H1 (cell line): ENCODE measurements around the gene CTSH. TPM values are rescaled to one million over a fixed set of nuclear protein-coding genes. Genes with fewer than 3 reads are reported as not detected.

ENCODE experiments used
- CTCF ChIA-PET: fragments of 300-600 bp; sonication (Branson Sonifier 250); formaldehyde crosslinking; loops from one replicate; lab custom pipeline; 2021; ENCODE audit not compliant: partially characterized antibody; lab: Charles Lee
- POLR2A ChIA-PET: fragments of 300-600 bp; sonication (Branson Sonifier 250); formaldehyde crosslinking; loops from one replicate; lab custom pipeline; 2021; ENCODE audit warnings: inconsistent platforms; ENCODE audit not compliant: partially characterized antibody; lab: Charles Lee
- DNase-seq, 2 experiments: peaks; one replicate each; pipeline versions ENCODE4 v3.0.0 to v3.0.0-alpha.2; 2010 to 2022; ENCODE audit warnings: low spot score in 2 of 2, low read depth in 1 of 2, mixed read lengths in 1 of 2
- FAIRE-seq: peaks from 2 replicates; lab custom pipeline; 2011; peaks lifted over from hg19 to GRCh38; lab: Jason Lieb, UNC
- H2AFZ ChIP-seq: 2 replicates; pipeline ENCODE4 v1.8.1; 2012; ENCODE audit warnings: low read length, inconsistent platforms
- H2AK5ac ChIP-seq: 2 replicates; pipeline ENCODE4 v1.6.1; 2013; ENCODE audit warnings: low read depth, low read length
- H2BK120ac ChIP-seq: replicated peaks from 2 replicates; pipeline ENCODE3; 2013; ENCODE audit warnings: low read depth, low read length, inconsistent platforms
- H2BK12ac ChIP-seq: 2 replicates; pipeline ENCODE4 v1.6.1; 2013; ENCODE audit warnings: low read depth, low read length
- H2BK15ac ChIP-seq: 2 replicates; pipeline ENCODE4 v1.6.1; 2013; ENCODE audit warnings: low read length
- H2BK20ac ChIP-seq: 2 replicates; pipeline ENCODE4 v1.6.1; 2013; ENCODE audit warnings: low read length
- H2BK5ac ChIP-seq: 2 replicates; pipeline ENCODE4 v1.6.1; 2013; ENCODE audit warnings: low read depth, low read length
- H3K14ac ChIP-seq: 2 replicates; pipeline ENCODE4 v1.6.1; 2013; ENCODE audit warnings: inconsistent platforms; ENCODE audit not compliant: insufficient read length
- H3K18ac ChIP-seq: 2 replicates; pipeline ENCODE4 v1.6.1; 2013; ENCODE audit warnings: low read length; ENCODE audit errors: extremely low read depth
- H3K23ac ChIP-seq: 2 replicates; pipeline ENCODE4 v1.6.1; 2013; ENCODE audit warnings: inconsistent platforms; ENCODE audit not compliant: insufficient read length
- H3K23me2 ChIP-seq: 2 replicates; pipeline ENCODE4 v1.6.1; 2013; ENCODE audit warnings: low read depth, low read length
- H3K27ac ChIP-seq: 2 replicates; pipeline ENCODE4 v1.6.1; 2011; ENCODE audit warnings: low read depth, low read length, inconsistent platforms
- H3K27me3 ChIP-seq, 4 experiments: replicated peaks in 1 of 4; 1 replicate in 1 of 4; 2 replicates in 3 of 4; pipeline versions ENCODE4 v1.6.1 to v1.8.1; 2011 to 2013; ENCODE audit warnings: low read length in 3 of 4, mild to moderate bottlenecking in 3 of 4, inconsistent platforms in 2 of 4, mixed read lengths in 2 of 4, moderate library complexity in 1 of 4; ENCODE audit not compliant: control insufficient read depth in 3 of 4, insufficient read depth in 3 of 4; ENCODE audit errors: extremely low read depth in 1 of 4
- H3K36me3 ChIP-seq, 4 experiments: 2 replicates each; pipeline versions ENCODE4 v1.6.1 to v1.8.1; 2011 to 2013; ENCODE audit warnings: mild to moderate bottlenecking in 4 of 4, low read length in 3 of 4, moderate library complexity in 2 of 4, control low read depth in 1 of 4, inconsistent platforms in 1 of 4; ENCODE audit not compliant: insufficient read depth in 4 of 4, control insufficient read depth in 2 of 4
- H3K4ac ChIP-seq: replicated peaks from 2 replicates; pipeline ENCODE3; 2013; ENCODE audit warnings: low read length, low read depth, mixed read lengths, inconsistent platforms; ENCODE audit not compliant: insufficient read length
- H3K4me1 ChIP-seq, 4 experiments: replicated peaks in 1 of 4; 1 replicate in 1 of 4; 2 replicates in 3 of 4; pipeline versions ENCODE4 v1.6.1 to v1.8.1; 2011 to 2013; ENCODE audit warnings: low read length in 3 of 4, inconsistent platforms in 2 of 4, mixed read lengths in 1 of 4; ENCODE audit not compliant: insufficient read depth in 4 of 4, control insufficient read depth in 3 of 4
- H3K4me2 ChIP-seq, 2 experiments: 2 replicates each; pipeline versions ENCODE4 v1.6.1 to v1.8.1; 2011 to 2013; ENCODE audit warnings: low read depth in 2 of 2, low read length in 2 of 2, control low read depth in 1 of 2, inconsistent platforms in 1 of 2, mild to moderate bottlenecking in 1 of 2; ENCODE audit not compliant: insufficient read depth in 1 of 2
- H3K4me3 ChIP-seq, 4 experiments: fragments of 200-600, 300-600 bp in 1 of 4; sonication (generic), shearing (Covaris generic), sonication (Bioruptor Twin) in 1 of 4; 2 replicates each; pipeline versions ENCODE4 v1.5.1 to v1.8.1; 2011 to 2016; ENCODE audit warnings: low read length in 4 of 4, low read depth in 3 of 4, control low read depth in 2 of 4, inconsistent platforms in 2 of 4, mild to moderate bottlenecking in 2 of 4, mixed read lengths in 1 of 4, moderate library complexity in 1 of 4; ENCODE audit not compliant: insufficient read depth in 2 of 4; ENCODE audit errors: extremely low read depth in 1 of 4
- H3K56ac ChIP-seq: replicated peaks from 2 replicates; pipeline ENCODE3; 2013; ENCODE audit warnings: low read depth, mild to moderate bottlenecking, mixed read lengths, low read length, inconsistent platforms; ENCODE audit not compliant: insufficient read length
- H3K79me1 ChIP-seq: 2 replicates; pipeline ENCODE4 v1.6.1; 2013; ENCODE audit warnings: low read depth, low read length, control low read depth
- H3K79me2 ChIP-seq, 2 experiments: 2 replicates each; pipeline versions ENCODE4 v1.6.1 to v1.8.1; 2012 to 2013; ENCODE audit warnings: low read length in 2 of 2, mild to moderate bottlenecking in 2 of 2, inconsistent platforms in 1 of 2; ENCODE audit not compliant: insufficient read depth in 2 of 2, control insufficient read depth in 1 of 2
- H3K9ac ChIP-seq, 4 experiments: replicated peaks in 1 of 4; 1 replicate in 1 of 4; 2 replicates in 3 of 4; pipeline versions ENCODE4 v1.6.1 to v1.8.1; 2011 to 2013; ENCODE audit warnings: low read depth in 3 of 4, low read length in 3 of 4, control low read depth in 2 of 4, mild to moderate bottlenecking in 2 of 4, moderate library complexity in 2 of 4, inconsistent platforms in 1 of 4; ENCODE audit errors: extremely low read depth in 1 of 4
- H3K9me3 ChIP-seq, 2 experiments: 2 replicates each; pipeline versions ENCODE4 v1.6.1 to v1.8.1; 2012 to 2013; ENCODE audit warnings: mild to moderate bottlenecking in 2 of 2, moderate library complexity in 2 of 2, control low read depth in 1 of 2, inconsistent platforms in 1 of 2, low read depth in 1 of 2, low read length in 1 of 2, mixed read lengths in 1 of 2; ENCODE audit not compliant: insufficient read depth in 2 of 2
- H4K20me1 ChIP-seq, 2 experiments: replicated peaks in 1 of 2; 2 replicates each; pipeline versions ENCODE3 to v1.8.1; 2011 to 2013; ENCODE audit warnings: inconsistent platforms in 2 of 2, low read length in 2 of 2, mild to moderate bottlenecking in 1 of 2; ENCODE audit not compliant: insufficient read depth in 2 of 2, control insufficient read depth in 1 of 2
- H4K5ac ChIP-seq: 2 replicates; pipeline ENCODE4 v1.6.1; 2013; ENCODE audit warnings: low read length, low read depth, mixed read lengths, inconsistent platforms; ENCODE audit not compliant: insufficient read length
- H4K8ac ChIP-seq: 2 replicates; pipeline ENCODE4 v1.8.0; 2013; ENCODE audit warnings: mild to moderate bottlenecking, moderate library complexity, low read length, inconsistent platforms; ENCODE audit not compliant: insufficient read depth; ENCODE audit errors: extremely low read depth
- H4K91ac ChIP-seq: replicated peaks from 2 replicates; pipeline ENCODE3; 2013; ENCODE audit warnings: low read length, mixed read lengths, inconsistent platforms; ENCODE audit not compliant: insufficient read length
- BCL11A ChIP-seq, 2 experiments: IDR thresholded peaks; one replicate each; pipeline ENCODE4 v1.6.1; 2011; ENCODE audit warnings: low read depth in 2 of 2, low read length in 2 of 2, mild to moderate bottlenecking in 2 of 2
- CBX5 ChIP-seq: fragments of 300-800, 300-1000 bp; sonication (generic); IDR thresholded peaks from 2 replicates; pipeline ENCODE4 v1.7.1; 2016; ENCODE audit warnings: antibody characterized with exemption, low read length, low read depth
- GTF2F1 ChIP-seq: IDR thresholded peaks from 2 replicates; pipeline ENCODE4 v1.6.1; 2012; ENCODE audit warnings: low read depth, low read length, improper control_type of control experiment, borderline replicate concordance
- RXRA ChIP-seq: IDR thresholded peaks from 2 replicates; pipeline ENCODE4 v1.6.1; 2011; ENCODE audit warnings: low read depth, mild to moderate bottlenecking, low read length, moderate library complexity; ENCODE audit not compliant: insufficient read depth
- WGBS, 2 experiments: shearing (Covaris generic) in 1 of 2; methylation state at CpG; one replicate each; pipeline versions ENCODE4 v1.1.6 to v1.1.7; 2013 to 2015; ENCODE audit warnings: low lambda C conversion rate in 2 of 2, mixed read lengths in 2 of 2, inconsistent platforms in 1 of 2, low coverage in 1 of 2, missing lambda C conversion rate in 1 of 2; ENCODE audit not compliant: insufficient replicate concordance in 2 of 2, insufficient coverage in 1 of 2, insufficient read length in 1 of 2; ENCODE audit errors: extremely low coverage in 1 of 2, missing lambda C conversion rate in 1 of 2; 5-methylcytosine and 5-hydroxymethylcytosine counted together
- polyA plus RNA-seq, 7 experiments: library from polyadenylated mRNA; depleted of rRNA in 3 of 7; stranded (reverse) in 5 of 7; unstranded in 2 of 7; fragments of >200 nt in 5 of 7; fragments of 200-250 nt in 2 of 7; gene quantifications; 1 replicate in 5 of 7; 2 replicates in 1 of 7; 4 replicates in 1 of 7; pipeline versions ENCODE4 v1.2.1 to v1.2.3, GENCODE V29; 2011 to 2013; ENCODE audit warnings: missing spikeins in 2 of 7, mixed read lengths in 2 of 7
- total RNA-seq: library from RNA; stranded (reverse); fragmentation: NEBNext Ultra II Directional; extraction: Animal tissue kit (Norgen Biotek cat#: 25700); gene quantifications from 2 replicates; pipeline ENCODE4 v1.2.1, GENCODE V29; 2021
- TF ChIP-seq, protein P1 (sequence below): IDR thresholded peaks from 2 replicates; pipeline ENCODE4 v1.6.1; 2011; ENCODE audit warnings: low read length, improper control_type of control experiment
- TF ChIP-seq, protein P2 (sequence below): IDR thresholded peaks from 2 replicates; pipeline ENCODE4 v1.6.1; 2012; ENCODE audit warnings: low read length, inconsistent platforms

Gene CTSH
- total and polyA plus RNA-seq, 2 of the 8 experiments (the other 6 are each of a cell fraction or from before 2014, with no cell fraction given): 34.0 to 36.8 TPM

DNA sequence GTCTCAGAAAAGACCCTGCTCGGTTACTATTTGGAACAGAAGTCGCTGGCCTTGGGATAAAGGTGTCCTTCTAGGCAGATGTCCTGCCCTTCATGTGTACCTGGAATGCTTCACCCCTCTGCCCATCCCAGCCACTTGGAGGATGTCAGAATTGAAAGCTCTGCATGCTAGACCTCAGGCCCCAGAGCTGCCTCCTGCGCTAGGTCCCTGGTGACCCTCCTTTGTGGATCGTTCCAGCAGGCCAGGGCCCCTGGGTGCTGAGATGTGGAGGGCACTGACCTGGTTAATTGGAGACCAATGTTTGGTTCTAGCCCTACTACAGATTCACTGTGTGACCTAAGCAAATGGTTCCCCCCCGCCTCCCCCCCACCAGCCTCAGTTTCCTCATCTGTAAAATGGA, 2.7 kb upstream of the CTSH start:
- WGBS, 2 experiments: 95% methylated on average over 4 of the region's 5 CpGs; no CpG with 5 or more reads in 1 of the 2 experiments
- Histone ChIP-seq H2AK5ac (no peak overlapping the region), H3K23me2 (peaks cover 8% of the 10 kb centered on the region; the same call in 1 of the 2 replicates), H3K9ac (no peak overlapping the region), H3K23ac (no peak overlapping the region), H3K36me3 (no peaks in the 10 kb centered on the region), H3K56ac (no peak overlapping the region), H2BK15ac (no peak overlapping the region), H3K9me3 (no peaks in the 10 kb centered on the region), H3K4me2 (no peak overlapping the region), H4K91ac (no peak overlapping the region), H3K27ac (no peak overlapping the region), H2BK20ac (no peak overlapping the region), H3K14ac (no peak overlapping the region), H2BK12ac (no peak overlapping the region), H3K27me3 (peaks cover 0 to 12% (median 11%) of the 10 kb centered on the region in 4 experiments; a peak in 5 of 7 replicates), H3K4me1 (peaks cover 7 to 18% (median 10%) of the 10 kb centered on the region in 4 experiments), H4K8ac (no peak overlapping the region), H3K18ac (no peak overlapping the region), H2BK5ac (no peak overlapping the region), H2BK120ac (no peak overlapping the region), H3K4me3 (no peak overlapping the region), H4K20me1 (no peaks in the 10 kb centered on the region), H3K79me1 (no peaks in the 10 kb centered on the region), H2AFZ (no peak overlapping the region), H4K5ac (no peak overlapping the region), H3K4ac (no peak overlapping the region), H3K79me2 (no peaks in the 10 kb centered on the region)
- no peak for DNase-seq
- FAIRE-seq: no peak
- CTCF ChIA-PET: interaction anchor here (0.8 to 5.5 kb wide), 7 partner anchors 20 to 78 kb away, joined by 3 to 48 read pairs (median 5); no protein-coding TSS in a partner anchor
- POLR2A ChIA-PET: interaction anchor here (0.9 to 1.7 kb wide), 3 partner anchors 9 to 41 kb away, joined by 3 read pairs; no protein-coding TSS in a partner anchor
- TF ChIP-seq, protein P1, sequence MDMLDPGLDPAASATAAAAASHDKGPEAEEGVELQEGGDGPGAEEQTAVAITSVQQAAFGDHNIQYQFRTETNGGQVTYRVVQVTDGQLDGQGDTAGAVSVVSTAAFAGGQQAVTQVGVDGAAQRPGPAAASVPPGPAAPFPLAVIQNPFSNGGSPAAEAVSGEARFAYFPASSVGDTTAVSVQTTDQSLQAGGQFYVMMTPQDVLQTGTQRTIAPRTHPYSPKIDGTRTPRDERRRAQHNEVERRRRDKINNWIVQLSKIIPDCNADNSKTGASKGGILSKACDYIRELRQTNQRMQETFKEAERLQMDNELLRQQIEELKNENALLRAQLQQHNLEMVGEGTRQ: no peak
- TF ChIP-seq RXRA (no peak), BCL11A (IDR thresholded peaks at IDR 0.05; ENCODE audit: low read depth in 2 of 2, low read length in 2 of 2) (no peak), CBX5 (no peak), GTF2F1 (no peak)
- TF ChIP-seq, protein P2, sequence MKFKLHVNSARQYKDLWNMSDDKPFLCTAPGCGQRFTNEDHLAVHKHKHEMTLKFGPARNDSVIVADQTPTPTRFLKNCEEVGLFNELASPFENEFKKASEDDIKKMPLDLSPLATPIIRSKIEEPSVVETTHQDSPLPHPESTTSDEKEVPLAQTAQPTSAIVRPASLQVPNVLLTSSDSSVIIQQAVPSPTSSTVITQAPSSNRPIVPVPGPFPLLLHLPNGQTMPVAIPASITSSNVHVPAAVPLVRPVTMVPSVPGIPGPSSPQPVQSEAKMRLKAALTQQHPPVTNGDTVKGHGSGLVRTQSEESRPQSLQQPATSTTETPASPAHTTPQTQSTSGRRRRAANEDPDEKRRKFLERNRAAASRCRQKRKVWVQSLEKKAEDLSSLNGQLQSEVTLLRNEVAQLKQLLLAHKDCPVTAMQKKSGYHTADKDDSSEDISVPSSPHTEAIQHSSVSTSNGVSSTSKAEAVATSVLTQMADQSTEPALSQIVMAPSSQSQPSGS: no peak
